ENCODE results near the gene SERGEF. TPM values are rescaled to one million over a fixed set of nuclear protein-coding genes. Genes with fewer than 3 reads are reported as not detected.

The SERGEF gene
- total and polyA plus RNA-seq, 2 of the 4 experiments (the other 2 are of a cell fraction), result 12.2 to 18.1 TPM

- TF ChIP-seq BHLHE40 (IDR thresholded peaks at IDR 0.05; ENCODE audit: low read depth, low read length) (no peak), CTCF (conservative IDR thresholded peaks at IDR 0.05; ENCODE audit: low read depth, low read length) (no peak), ELK1 (IDR thresholded peaks at IDR 0.05; ENCODE audit: borderline replicate concordance, low read depth, low read length) (no peak), MAZ (IDR thresholded peaks at IDR 0.05; ENCODE audit: borderline replicate concordance, low read depth, low read length) (no peak), CHD1 (IDR thresholded peaks at IDR 0.05; ENCODE audit: low read depth, low read length) (no peak), NFE2L2 (IDR thresholded peaks at IDR 0.05; ENCODE audit: low read depth, low read length) (no peak), RCOR1 (IDR thresholded peaks at IDR 0.05; ENCODE audit: insufficient replicate concordance, low read length) (no peak), RAD21 (IDR thresholded peaks at IDR 0.05; ENCODE audit: low read length) (no peak), CEBPB (IDR thresholded peaks at IDR 0.05; ENCODE audit: low read depth, low read length) (no peak), MXI1 (IDR thresholded peaks at IDR 0.05; ENCODE audit: borderline replicate concordance, low read depth, low read length) (no peak), MAFK (IDR thresholded peaks at IDR 0.05; ENCODE audit: low read depth, low read length) (no peak), POLR2A (IDR thresholded peaks at IDR 0.05; ENCODE audit: low read depth, low read length) (no peak), SMC3 (IDR thresholded peaks at IDR 0.05; ENCODE audit: low read depth, low read length) (no peak), FOS (IDR thresholded peaks at IDR 0.05; ENCODE audit: low read depth, low read length) (no peak), USF2 (IDR thresholded peaks at IDR 0.05; ENCODE audit: low read depth, low read length) (no peak), RFX5 (IDR thresholded peaks at IDR 0.05; ENCODE audit: low read depth, low read length) (no peak)
- Histone ChIP-seq H4K5ac (ENCODE audit: low read depth, low read length) (no peak overlapping the region), H3K27ac (ENCODE audit: insufficient read depth, low read length) (no peak overlapping the region), H3K18ac (ENCODE audit: low read depth, low read length) (no peak overlapping the region), H4K8ac (ENCODE audit: low read depth in 2 of 2, low read length in 2 of 2) (no peak overlapping the region), H3K14ac (replicated peaks; ENCODE audit: low read depth, low read length) (no peak overlapping the region), H4K91ac (ENCODE audit: insufficient read depth, low read depth, low read length) (no peak overlapping the region), H2AFZ (replicated peaks; ENCODE audit: low read length, poor library complexity) (no peak overlapping the region), H2AK9ac (replicated peaks; ENCODE audit: low read depth, low read length, poor library complexity) (no peak overlapping the region), H3K4me1 (ENCODE audit: control insufficient read depth, insufficient read depth, low read length) (no peaks in the 10 kb centered on the region), H2BK15ac (ENCODE audit: low read depth, low read length) (no peak overlapping the region), H3K27me3 (ENCODE audit: control insufficient read depth, insufficient read depth, low read length) (peaks cover 2% of the 10 kb centered on the region; the same call in 1 of the 2 replicates), H4K20me1 (ENCODE audit: insufficient read depth, low read length) (no peaks in the 10 kb centered on the region), H3K4me3 (ENCODE audit: insufficient read depth, low read depth, low read length) (no peak overlapping the region), H2BK20ac (ENCODE audit: low read depth, low read length) (no peak overlapping the region), H3K23ac (ENCODE audit: low read depth, low read length) (no peak overlapping the region), H2AK5ac (ENCODE audit: low read depth, low read length) (no peak overlapping the region), H3K9ac (ENCODE audit: low read depth, low read length) (no peak overlapping the region), H3K79me1 (ENCODE audit: low read depth in 1 of 2, low read length in 2 of 2) (no peaks in the 10 kb centered on the region), H3K36me3 (ENCODE audit: control insufficient read depth, insufficient read depth, low read length) (no peaks in the 10 kb centered on the region), H3K9me1 (ENCODE audit: insufficient read depth, low read length) (no peaks in the 10 kb centered on the region), H3K9me3 (ENCODE audit: control insufficient read depth, insufficient read depth, low read length) (no peaks in the 10 kb centered on the region), H2BK120ac (ENCODE audit: low read depth, low read length) (no peak overlapping the region), H3K4me2 (ENCODE audit: low read depth, low read length) (no peak overlapping the region), H3K56ac (ENCODE audit: extremely low read depth, insufficient read depth, low read length) (no peak overlapping the region), H3K4ac (ENCODE audit: low read depth, low read length) (no peak overlapping the region), H2BK5ac (ENCODE audit: low read depth, low read length, poor library complexity, severe bottlenecking) (no peak overlapping the region)
- POLR2A ChIA-PET (ENCODE audit: unreplicated experiment), result no interaction called here
- dilution Hi-C loops (cut with HindIII; ENCODE audit: low sequenced_read_pairs, unreplicated experiment), result no loop called here
- ATAC-seq (ENCODE audit: low read depth) (no peak), DNase-seq (no peak)
- in situ Hi-C loops (cut with MboI; ENCODE audit: low sequenced_read_pairs), result no loop called here
- intact Hi-C loops (cut with micrococcal nuclease), result no loop called here
- BruUV-seq (replicated peaks), result no TSS peak
- WGBS, 2 experiments (ENCODE audit: extremely low coverage in 2 of 2, insufficient read length in 1 of 2), result 87% methylated on average over 9 of the region's 13 CpGs; no CpG with 5 or more reads in 1 of the 2 experiments
- CTCF ChIA-PET, result no interaction called here
Measured at GRCh38 chr11:17765356-17766072, 247.3 kb downstream of the SERGEF start.

Measured in IMR-90 (cell line).